RWPE2 (cell line): Measurements from ENCODE around the gene RTEL1.
A peak's percentile ranks its signal among the peaks of the same experiment; 100 is the strongest.

Source experiments
- ATAC-seq: fragments of 200-7000 bp; cut with Tn5 transposase; 3 replicates; pipeline ENCODE4 v1.9.1; 2021; ENCODE audit warnings: low read depth
- DNase-seq: peaks from one replicate; pipeline ENCODE4 v3.0.0-alpha.2; 2020; ENCODE audit warnings: low spot score
- H3K27ac ChIP-seq: fragments of 450-650 bp; 2 replicates; pipeline ENCODE4 v1.5.1; 2017; ENCODE audit warnings: mild to moderate bottlenecking; ENCODE audit not compliant: poor library complexity, severe bottlenecking
- H3K27me3 ChIP-seq: fragments of 250-450 bp; sonication (Bioruptor Pico); 2 replicates; pipeline ENCODE4 v1.5.1; 2021; ENCODE audit warnings: mild to moderate bottlenecking, moderate library complexity; ENCODE audit not compliant: insufficient read depth, poor library complexity, severe bottlenecking
- H3K36me3 ChIP-seq: fragments of 250-450 bp; sonication (Bioruptor Pico); 2 replicates; pipeline ENCODE4 v1.5.1; 2020; ENCODE audit warnings: low read depth, mild to moderate bottlenecking, moderate library complexity
- H3K4me1 ChIP-seq: fragments of 250-450 bp; sonication (Bioruptor Pico); 2 replicates; pipeline ENCODE4 v1.5.1; 2021; ENCODE audit warnings: mild to moderate bottlenecking, moderate library complexity; ENCODE audit not compliant: insufficient read depth, poor library complexity, severe bottlenecking
- H3K4me3 ChIP-seq: fragments of 250-450 bp; sonication (Bioruptor Pico); 2 replicates; pipeline ENCODE4 v1.5.1; 2021; ENCODE audit warnings: mild to moderate bottlenecking, moderate library complexity; ENCODE audit not compliant: severe bottlenecking
- H3K9me3 ChIP-seq: fragments of 250-450 bp; sonication (Bioruptor Pico); 2 replicates; pipeline ENCODE4 v1.5.1; 2021; ENCODE audit warnings: mild to moderate bottlenecking, moderate library complexity; ENCODE audit not compliant: severe bottlenecking
- CTCF ChIP-seq: fragments of 450-650 bp; IDR thresholded peaks from one replicate; pipeline ENCODE4 v1.5.1; 2017; ENCODE audit warnings: mild to moderate bottlenecking, moderate library complexity; ENCODE audit not compliant: poor library complexity, severe bottlenecking

Gene RTEL1

GRCh38 chr20:63732118-63733095 lies 74.3 kb downstream of the RTEL1 start:
- Histone ChIP-seq H3K9me3 (no peaks in the 10 kb centered on the region), H3K27ac (no peak overlapping the region), H3K4me3 (no peak overlapping the region), H3K4me1 (no peaks in the 10 kb centered on the region), H3K27me3 (no peaks in the 10 kb centered on the region), H3K36me3 (peaks cover 54% of the 10 kb centered on the region)
- DNase-seq (peak; percentile 78), ATAC-seq (no peak)
- TF ChIP-seq CTCF = no peak

GRCh38 chr20:63733117-63733516 lies 75.0 kb downstream of the RTEL1 start:
- peaks cover 51% of the 10 kb centered on the region for H3K36me3 ChIP-seq
- H3K4me3 ChIP-seq = no peak overlapping the region
- no peak overlapping the region for H3K27ac ChIP-seq
- H3K9me3 ChIP-seq = no peaks in the 10 kb centered on the region
- ATAC-seq (no peak), DNase-seq (peak; percentile 87)
- TF ChIP-seq CTCF = no peak
- H3K4me1 ChIP-seq = no peaks in the 10 kb centered on the region
- H3K27me3 ChIP-seq = no peaks in the 10 kb centered on the region

GRCh38 chr20:63733579-63734081 lies 75.5 kb downstream of the RTEL1 start:
- H3K36me3 ChIP-seq = peaks cover 48% of the 10 kb centered on the region
- no peak for TF ChIP-seq CTCF
- no peaks in the 10 kb centered on the region for H3K27me3 ChIP-seq
- no peak overlapping the region for H3K4me3 ChIP-seq
- H3K9me3 ChIP-seq = no peaks in the 10 kb centered on the region
- H3K4me1 ChIP-seq = no peaks in the 10 kb centered on the region
- DNase-seq (peak; percentile 84), ATAC-seq (no peak)
- H3K27ac ChIP-seq = no peak overlapping the region

GRCh38 chr20:63734111-63734945 lies 76.2 kb downstream of the RTEL1 start:
- no peak for ATAC-seq
- peak; percentile 84 for DNase-seq
- no peak overlapping the region for H3K27ac ChIP-seq
- peaks cover 44% of the 10 kb centered on the region for H3K36me3 ChIP-seq
- no peaks in the 10 kb centered on the region for H3K9me3 ChIP-seq
- no peak for TF ChIP-seq CTCF
- H3K4me3 ChIP-seq = no peak overlapping the region
- no peaks in the 10 kb centered on the region for H3K4me1 ChIP-seq
- no peaks in the 10 kb centered on the region for H3K27me3 ChIP-seq
